ENCODE data around the gene ARHGEF10L. TPM values are rescaled to one million over a fixed set of nuclear protein-coding genes. Genes with fewer than 3 reads are reported as not detected.

Gene ARHGEF10L
- total RNA-seq, 2 donors from 2014 or later, result not detected

DNA sequence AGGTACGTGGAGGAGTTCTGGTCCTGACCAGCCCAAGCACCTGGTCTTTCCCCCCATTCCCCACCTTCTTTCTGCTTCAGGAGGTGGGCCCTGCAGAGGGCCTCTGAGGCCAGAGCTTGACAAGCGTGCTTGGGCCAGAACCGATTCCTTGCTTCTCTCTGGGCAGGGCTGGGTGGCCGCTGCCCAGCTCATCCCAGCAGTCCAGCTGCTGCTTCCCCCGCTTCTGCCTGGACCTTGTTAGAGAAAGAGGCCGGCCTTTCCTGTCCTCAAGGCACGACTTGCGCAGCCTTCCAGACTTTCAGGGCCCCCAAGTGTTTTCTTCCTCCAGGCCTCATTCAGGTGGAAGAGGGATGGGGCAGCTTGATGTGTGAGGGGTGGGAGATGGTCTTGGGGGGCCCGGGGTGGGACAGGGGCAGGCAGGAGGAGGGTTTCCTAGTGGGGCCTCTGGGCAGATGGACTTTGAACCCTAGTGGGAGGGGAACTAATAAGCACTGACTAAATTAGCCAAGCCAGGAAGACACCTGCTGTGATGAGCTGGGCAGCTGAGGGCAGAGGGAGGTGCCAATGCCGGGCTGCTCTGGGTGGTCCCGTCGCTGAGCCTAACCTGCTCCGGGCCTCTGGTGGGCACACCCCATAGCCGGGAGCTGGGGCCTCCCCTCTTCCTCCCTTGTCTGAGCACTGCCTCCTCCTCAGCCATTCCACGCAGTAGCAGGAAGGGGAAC, 36.5 kb downstream of the ARHGEF10L start:
- ATAC-seq (no peak), DNase-seq (ENCODE audit: low spot score) (no peak)
- Mint-ChIP-seq H3K9me3 (no peaks in the 10 kb centered on the region), H3K4me1 (ENCODE audit: low read depth in 2 of 2) (no peaks in the 10 kb centered on the region), H3K4me3 (no peak overlapping the region), H3K27ac (no peak overlapping the region), H3K27me3 (peaks cover under 1 to 4% of the 10 kb centered on the region in 2 donors), H3K36me3 (no peaks in the 10 kb centered on the region)

DNA sequence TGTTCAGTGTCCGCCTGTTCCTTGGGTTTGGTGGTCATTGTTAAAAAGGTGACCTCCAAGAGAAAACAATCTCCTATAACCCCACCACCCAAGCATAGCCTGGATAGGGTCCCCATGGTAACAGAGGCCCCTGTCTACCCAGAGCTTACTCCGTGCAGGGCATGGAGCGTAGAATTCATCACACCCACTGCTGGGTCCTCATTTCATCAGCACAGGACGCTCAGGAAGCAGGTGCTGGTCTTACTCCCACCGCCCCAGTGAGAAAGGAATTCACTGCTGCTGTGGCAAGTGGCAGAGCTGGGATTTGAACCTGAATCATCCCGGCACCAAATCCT, 37.0 kb downstream of the ARHGEF10L start:
- DNase-seq (ENCODE audit: low spot score) (no peak), ATAC-seq (no peak)
- Mint-ChIP-seq H3K9me3 (no peaks in the 10 kb centered on the region), H3K27me3 (peaks cover 0 to 2% of the 10 kb centered on the region in 2 donors), H3K36me3 (no peaks in the 10 kb centered on the region), H3K4me3 (no peak overlapping the region), H3K27ac (no peak overlapping the region), H3K4me1 (ENCODE audit: low read depth in 2 of 2) (no peaks in the 10 kb centered on the region)

DNA sequence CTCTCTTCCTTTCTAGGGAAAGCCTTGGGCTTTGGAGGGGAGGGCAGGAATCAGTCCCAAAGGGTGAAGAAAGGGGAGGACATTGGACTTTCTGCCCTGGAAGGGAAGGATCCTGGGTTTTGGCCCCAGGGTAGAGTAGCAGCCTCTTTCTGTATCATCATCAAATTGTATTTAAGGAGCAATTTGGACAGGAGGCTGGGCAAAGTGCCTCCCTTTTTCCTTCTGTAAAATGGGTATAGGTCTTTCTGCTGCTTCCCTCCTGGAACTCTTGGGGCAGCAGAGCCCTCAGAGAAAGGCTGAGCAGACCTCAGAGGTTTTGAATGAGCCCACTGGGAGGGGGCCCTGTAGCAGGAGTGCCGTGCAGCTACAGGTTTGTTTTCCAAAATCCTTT, 38.4 kb downstream of the ARHGEF10L start:
- H3K27me3 Mint-ChIP-seq, result peaks cover 2 to 7% of the 10 kb centered on the region in 2 donors
- no peaks in the 10 kb centered on the region for H3K9me3 Mint-ChIP-seq
- H3K4me1 Mint-ChIP-seq (ENCODE audit: low read depth in 2 of 2), result no peaks in the 10 kb centered on the region
- no peak for ATAC-seq
- H3K27ac Mint-ChIP-seq, result no peak overlapping the region
- H3K36me3 Mint-ChIP-seq, result no peaks in the 10 kb centered on the region
- DNase-seq (ENCODE audit: low spot score), result no peak
- H3K4me3 Mint-ChIP-seq, result no peak overlapping the region

DNA sequence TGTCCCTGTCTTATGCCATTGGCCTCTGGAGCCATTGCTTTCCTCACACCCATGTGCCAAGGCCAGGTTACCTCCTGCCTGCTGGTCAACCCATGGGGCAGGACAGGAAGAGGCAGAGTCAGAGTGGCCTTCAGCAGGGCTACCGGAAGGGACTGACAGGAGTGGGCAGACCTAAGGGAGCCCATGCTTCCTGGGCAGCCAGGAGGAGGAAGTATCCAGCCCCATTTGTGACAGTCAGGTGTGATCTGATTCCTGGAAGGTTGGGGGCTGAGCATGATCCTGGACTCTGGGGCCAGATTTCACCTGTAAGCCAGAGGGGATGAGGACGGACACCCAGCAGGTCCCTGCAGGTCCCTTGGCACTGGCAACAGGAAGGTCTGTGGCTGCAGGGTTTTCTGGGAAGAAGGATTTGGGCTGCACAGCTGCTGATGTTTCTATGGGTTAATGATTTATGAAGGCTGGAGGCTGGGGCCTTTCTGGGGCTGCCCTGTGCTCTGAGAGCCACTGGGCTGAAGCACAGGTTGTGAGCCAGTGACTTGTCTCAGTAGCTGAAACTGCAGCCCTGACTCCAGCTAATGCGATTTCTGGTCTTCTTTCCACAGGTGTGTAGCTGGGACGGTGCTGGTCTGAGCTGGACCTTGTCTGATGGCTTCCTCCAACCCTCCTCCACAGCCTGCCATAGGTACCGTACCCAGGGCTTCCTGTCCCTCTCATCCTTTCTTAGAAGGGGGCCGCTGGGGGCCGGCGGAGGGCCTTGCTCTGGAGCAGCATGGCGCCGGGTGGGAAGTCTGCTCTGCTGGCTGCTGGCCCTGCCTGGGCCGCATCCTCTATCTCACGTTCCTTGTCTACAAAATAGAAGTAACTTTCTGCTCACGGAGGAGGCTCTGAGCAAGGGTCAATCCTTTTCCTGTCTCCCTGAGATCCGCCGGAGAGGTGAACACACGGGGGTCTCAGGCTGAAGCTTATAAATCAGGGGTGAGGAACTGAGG, 40.7 kb downstream of the ARHGEF10L start:
- no peak for ATAC-seq
- Mint-ChIP-seq H3K27ac (no peak overlapping the region), H3K27me3 (peaks cover 6 to 15% of the 10 kb centered on the region in 2 donors), H3K36me3 (no peaks in the 10 kb centered on the region), H3K4me3 (no peak overlapping the region), H3K4me1 (ENCODE audit: low read depth in 2 of 2) (no peaks in the 10 kb centered on the region), H3K9me3 (no peaks in the 10 kb centered on the region)
- no peak for DNase-seq (ENCODE audit: low spot score)

DNA sequence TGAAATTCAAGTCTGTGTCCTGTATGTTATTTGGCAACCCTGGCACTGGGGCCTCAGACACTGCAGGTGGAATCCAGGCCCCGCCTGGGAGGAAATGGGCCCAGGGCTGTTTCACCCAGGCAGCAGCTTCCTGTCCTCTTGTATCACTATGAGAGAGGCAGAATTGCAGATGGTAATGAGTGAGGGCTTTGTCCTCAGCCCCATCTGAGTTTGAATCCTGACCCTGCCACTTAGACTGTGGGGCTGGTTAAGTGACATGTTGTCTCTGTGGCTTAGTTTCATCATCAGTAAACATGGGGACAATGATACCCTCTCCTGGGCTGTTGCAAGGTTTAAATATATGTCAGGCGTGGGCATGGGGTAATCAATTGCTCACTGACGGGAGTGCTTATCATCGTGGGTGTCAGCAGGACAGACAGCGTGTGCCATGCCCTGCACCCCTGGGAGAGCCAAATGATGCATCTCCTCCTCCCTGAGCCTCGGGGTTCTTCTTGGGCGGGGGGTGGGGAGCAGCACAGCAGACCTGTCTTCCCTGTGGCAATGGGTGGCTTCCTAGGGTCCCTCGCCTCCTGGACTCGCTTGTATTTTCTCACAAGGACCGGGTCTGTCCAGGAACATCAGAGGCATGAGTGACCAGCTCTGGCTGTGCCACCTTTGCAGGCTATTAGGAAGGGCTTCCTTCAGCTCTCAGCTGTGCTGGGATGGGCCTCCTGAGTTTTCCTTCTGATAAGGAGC, 42.1 kb downstream of the ARHGEF10L start:
- no peak for ATAC-seq
- no peaks in the 10 kb centered on the region for H3K9me3 Mint-ChIP-seq
- H3K36me3 Mint-ChIP-seq, result no peaks in the 10 kb centered on the region
- DNase-seq (ENCODE audit: low spot score), result no peak
- no peaks in the 10 kb centered on the region for H3K4me1 Mint-ChIP-seq (ENCODE audit: low read depth in 2 of 2)
- no peak overlapping the region for H3K4me3 Mint-ChIP-seq
- H3K27ac Mint-ChIP-seq, result no peak overlapping the region
- H3K27me3 Mint-ChIP-seq, result peaks cover 8 to 15% of the 10 kb centered on the region in 2 donors

DNA sequence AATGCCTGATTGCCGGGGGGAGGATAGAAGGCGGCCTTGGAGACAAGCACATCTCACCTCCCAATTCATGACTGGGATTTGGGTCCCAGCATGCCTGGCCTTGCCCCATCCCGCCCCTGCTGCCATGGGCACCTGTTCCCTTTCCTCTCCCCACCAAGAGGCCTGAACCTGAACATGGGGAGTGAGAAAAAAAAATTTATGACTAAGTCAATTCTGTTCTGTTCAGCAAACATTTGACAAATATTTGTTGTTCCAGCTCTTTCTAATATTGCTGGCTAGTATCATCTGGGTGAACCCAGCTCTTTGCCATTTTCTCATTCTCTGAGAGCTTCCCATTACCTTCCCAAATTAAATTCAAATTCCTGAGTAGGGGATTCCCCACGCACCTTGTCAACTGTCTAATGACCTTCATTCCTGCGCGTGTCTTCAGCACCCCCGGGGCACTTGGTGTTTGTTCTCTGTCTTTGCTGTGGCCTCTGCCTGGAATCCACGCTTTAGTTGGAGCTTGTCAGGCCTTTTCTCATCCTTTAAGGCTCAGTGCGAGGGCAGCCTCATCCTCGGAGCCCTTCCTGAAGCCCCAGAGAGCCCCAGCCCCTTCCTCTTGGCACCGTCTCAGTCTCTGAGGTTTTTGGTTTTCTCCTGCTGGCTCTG, 42.8 kb downstream of the ARHGEF10L start:
- H3K27me3 Mint-ChIP-seq, result peaks cover 8 to 15% of the 10 kb centered on the region in 2 donors
- no peak overlapping the region for H3K27ac Mint-ChIP-seq
- ATAC-seq (no peak), DNase-seq (ENCODE audit: low spot score) (no peak)
- no peaks in the 10 kb centered on the region for H3K4me1 Mint-ChIP-seq (ENCODE audit: low read depth in 2 of 2)
- H3K36me3 Mint-ChIP-seq, result no peaks in the 10 kb centered on the region
- no peaks in the 10 kb centered on the region for H3K9me3 Mint-ChIP-seq
- no peak overlapping the region for H3K4me3 Mint-ChIP-seq

DNA sequence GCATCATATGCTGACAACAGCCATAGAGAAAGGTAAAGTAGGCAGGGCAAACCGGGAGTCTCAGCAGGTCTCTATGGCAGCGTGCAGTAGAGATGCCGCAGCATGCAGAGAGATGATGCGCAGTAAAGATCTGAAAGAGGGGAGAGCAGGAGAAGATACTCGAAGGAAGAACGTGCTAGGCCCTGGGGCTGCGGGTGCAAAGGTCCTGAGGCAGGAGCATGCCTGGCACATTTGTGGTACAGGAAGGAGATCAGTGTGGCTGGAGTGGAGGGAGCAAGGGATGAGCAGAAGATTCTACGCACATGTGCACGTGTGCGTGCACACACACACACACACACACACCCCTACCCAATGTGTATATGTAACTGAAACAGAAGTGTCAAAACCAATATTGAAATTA, 45.0 kb downstream of the ARHGEF10L start:
- DNase-seq (ENCODE audit: low spot score) (no peak), ATAC-seq (no peak)
- H3K36me3 Mint-ChIP-seq, result no peaks in the 10 kb centered on the region
- no peaks in the 10 kb centered on the region for H3K9me3 Mint-ChIP-seq
- H3K27ac Mint-ChIP-seq, result no peak overlapping the region
- H3K27me3 Mint-ChIP-seq, result peaks cover 7 to 15% of the 10 kb centered on the region in 2 donors
- no peaks in the 10 kb centered on the region for H3K4me1 Mint-ChIP-seq (ENCODE audit: low read depth in 2 of 2)
- H3K4me3 Mint-ChIP-seq, result no peak overlapping the region

DNA sequence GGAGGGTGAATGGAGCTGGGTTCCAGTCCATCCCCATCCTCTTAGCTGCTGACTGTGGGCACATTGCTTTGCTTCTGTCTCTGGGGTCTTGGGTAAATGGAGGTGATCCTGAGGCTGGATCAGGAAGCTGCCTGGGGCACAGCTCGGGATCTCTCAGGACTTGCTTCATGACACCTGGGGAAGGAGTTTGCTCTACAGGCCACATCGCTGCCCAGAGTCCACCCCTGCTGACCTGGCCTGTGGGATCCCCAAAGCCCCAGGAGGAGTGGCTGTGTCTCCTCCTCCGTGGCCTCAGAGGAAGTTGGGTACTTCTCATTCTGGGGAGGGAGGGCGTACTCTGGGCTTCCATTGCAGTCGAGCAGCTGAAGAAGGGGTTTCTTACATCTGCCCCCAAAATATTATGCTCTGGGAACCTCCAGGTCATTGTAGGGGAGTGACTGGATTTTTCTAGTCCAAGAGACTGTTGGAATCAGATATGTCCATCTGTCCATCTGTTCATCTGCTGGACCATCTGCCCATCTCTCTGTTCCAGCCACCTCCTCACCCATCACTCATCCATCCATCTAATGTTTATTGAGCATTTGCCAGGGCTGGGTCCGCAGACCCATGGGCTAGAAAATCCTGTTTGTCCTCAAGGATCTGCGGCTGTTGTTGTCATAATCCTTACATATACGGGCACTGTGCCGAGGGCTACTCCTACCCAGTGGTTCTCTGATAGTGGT, 45.9 kb downstream of the ARHGEF10L start:
- Mint-ChIP-seq H3K27me3 (peaks cover 7 to 21% of the 10 kb centered on the region in 2 donors), H3K9me3 (no peaks in the 10 kb centered on the region), H3K4me3 (no peak overlapping the region), H3K36me3 (no peaks in the 10 kb centered on the region), H3K27ac (no peak overlapping the region), H3K4me1 (ENCODE audit: low read depth in 2 of 2) (no peaks in the 10 kb centered on the region)
- ATAC-seq (no peak), DNase-seq (ENCODE audit: low spot score) (no peak)

DNA sequence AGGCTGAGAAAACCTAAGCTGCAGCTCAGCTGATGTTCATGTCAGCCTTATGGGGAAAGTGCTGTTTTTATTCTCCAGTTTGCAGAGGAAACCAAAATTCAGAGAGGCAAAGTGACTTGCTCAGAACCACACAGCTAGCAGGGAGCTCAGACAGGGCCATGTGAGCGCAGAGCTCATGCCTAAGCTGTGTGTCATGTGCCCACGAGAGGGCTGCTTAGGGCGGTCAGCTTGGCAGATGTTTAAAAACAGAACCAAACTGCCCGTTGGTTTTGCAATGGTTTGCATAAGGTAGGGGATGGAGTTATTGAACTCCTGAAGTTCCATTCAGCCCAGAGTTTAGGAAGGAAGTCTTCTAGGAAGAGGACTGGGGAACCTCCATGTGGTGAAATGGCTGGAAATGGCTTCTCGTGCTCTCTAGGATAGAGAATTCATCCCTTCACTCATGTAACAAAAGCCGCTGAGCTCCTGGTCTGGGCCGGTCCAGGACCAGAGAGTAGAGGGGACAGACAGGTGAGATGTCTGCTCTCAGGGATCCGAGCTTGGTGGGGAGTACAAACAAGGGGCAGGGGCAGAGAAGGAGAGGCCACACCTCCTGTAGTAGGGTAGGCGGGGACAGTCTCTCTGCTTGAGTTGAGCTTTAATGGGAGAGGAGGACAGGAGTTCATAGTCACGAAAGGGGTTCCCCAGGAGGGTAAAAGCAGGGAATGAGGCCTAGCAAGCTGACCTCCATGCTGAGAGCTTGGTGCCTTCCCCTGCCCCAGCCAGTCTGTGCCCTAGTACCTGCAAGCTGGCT, 46.9 kb downstream of the ARHGEF10L start:
- H3K27me3 Mint-ChIP-seq, result peaks cover 7 to 21% of the 10 kb centered on the region in 2 donors
- DNase-seq (ENCODE audit: low spot score) (no peak), ATAC-seq (no peak)

DNA sequence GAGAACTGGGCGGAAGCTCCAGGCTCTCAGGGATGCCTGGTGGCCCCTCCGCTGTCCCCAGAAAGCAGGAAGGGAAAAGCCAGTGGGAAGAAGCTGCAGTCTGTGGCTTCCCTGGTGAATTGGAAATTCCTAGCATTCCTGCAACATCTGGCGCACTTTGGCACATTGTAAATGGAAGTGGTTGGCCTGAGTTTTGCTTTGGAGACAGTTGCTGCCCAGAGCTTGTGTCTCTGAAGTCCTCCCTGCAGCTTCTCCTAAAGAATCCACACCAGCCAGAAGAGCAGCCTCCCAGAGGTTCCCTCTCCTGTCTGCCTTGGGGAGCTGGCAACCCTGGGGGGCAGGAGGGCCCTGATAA, 48.2 kb downstream of the ARHGEF10L start:
- DNase-seq (ENCODE audit: low spot score), result no peak
- H3K36me3 Mint-ChIP-seq, result no peaks in the 10 kb centered on the region
- no peaks in the 10 kb centered on the region for H3K9me3 Mint-ChIP-seq
- no peaks in the 10 kb centered on the region for H3K4me1 Mint-ChIP-seq (ENCODE audit: low read depth in 2 of 2)
- no peak overlapping the region for H3K4me3 Mint-ChIP-seq
- H3K27me3 Mint-ChIP-seq, result peaks cover 7 to 16% of the 10 kb centered on the region in 2 donors
- H3K27ac Mint-ChIP-seq, result no peak overlapping the region
- ATAC-seq, result no peak

More for the DNA sequence above, 46.9 kb downstream of the ARHGEF10L start:
- no peak overlapping the region for H3K27ac Mint-ChIP-seq
- no peaks in the 10 kb centered on the region for H3K36me3 Mint-ChIP-seq
- H3K4me1 Mint-ChIP-seq (ENCODE audit: low read depth in 2 of 2), result no peaks in the 10 kb centered on the region
- no peak overlapping the region for H3K4me3 Mint-ChIP-seq
- H3K9me3 Mint-ChIP-seq, result no peaks in the 10 kb centered on the region

DNA sequence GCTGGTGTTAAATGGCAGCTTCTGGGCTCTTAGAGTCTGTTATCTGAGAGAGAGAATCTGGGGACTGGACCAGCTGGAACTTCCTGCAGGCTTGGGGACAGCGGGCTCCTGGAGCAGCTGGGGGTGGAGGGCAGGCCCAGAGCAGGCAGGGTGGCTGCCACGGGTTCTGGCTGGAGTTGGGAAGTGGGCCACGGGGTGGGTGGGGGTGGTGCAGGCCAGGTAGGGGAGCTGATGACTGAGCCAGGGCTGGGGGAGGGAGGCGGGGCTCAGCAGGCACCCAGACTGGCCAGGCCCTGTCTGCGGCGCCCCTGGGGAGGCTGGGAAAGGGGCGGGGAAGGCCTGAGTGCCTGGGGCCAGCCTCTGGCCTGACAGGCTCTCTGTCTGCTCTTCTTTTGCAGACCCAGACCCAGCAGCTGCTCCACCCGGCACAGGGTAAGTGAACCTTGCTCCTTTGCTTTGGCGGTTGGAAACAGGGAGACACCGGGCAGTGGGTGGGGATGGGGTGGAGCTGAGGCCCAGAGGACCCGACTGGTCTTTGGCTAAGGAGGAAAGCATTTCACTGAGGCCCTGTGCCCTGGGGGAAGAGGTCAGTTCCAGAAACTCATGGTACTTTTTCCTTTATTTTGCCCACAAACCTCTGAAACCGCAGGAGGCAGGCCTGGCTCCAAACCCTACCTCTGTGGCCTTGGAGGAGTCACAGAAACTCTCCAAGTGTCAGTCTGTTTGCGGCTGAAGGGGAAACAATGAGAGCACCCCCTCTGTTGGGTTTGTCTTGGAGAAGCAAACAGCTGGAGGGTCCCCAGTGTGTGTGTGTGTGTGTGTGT, 48.8 kb downstream of the ARHGEF10L start:
- Mint-ChIP-seq H3K9me3 (no peaks in the 10 kb centered on the region), H3K36me3 (no peaks in the 10 kb centered on the region), H3K4me1 (ENCODE audit: low read depth in 2 of 2) (no peaks in the 10 kb centered on the region), H3K4me3 (no peak overlapping the region), H3K27me3 (peaks cover 7 to 13% of the 10 kb centered on the region in 2 donors), H3K27ac (no peak overlapping the region)
- DNase-seq (ENCODE audit: low spot score) (no peak), ATAC-seq (no peak)
